Measurements from ENCODE around the gene ABCA13.

Gene ABCA13

DNA sequence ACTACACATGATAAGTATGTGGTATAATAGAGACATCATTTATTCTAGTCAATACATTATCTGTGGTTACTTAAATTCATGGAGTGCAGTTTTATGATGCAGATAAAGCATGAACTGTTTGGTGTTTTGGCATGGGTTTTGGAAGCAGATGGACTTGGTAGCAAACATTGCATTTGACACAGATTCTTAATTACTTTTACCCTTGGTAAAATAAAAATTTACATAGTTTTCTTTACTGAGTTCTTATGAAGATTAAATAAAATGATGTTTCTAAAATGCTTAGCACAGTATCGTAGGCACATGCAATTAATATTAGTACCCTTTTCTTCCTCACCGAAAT is 92.0 kb downstream of the ABCA13 start:
- Histone ChIP-seq H3K36me3 (replicated peaks) (no peaks in the 10 kb centered on the region), H3K27me3 (ENCODE audit: low read depth) (no peaks in the 10 kb centered on the region), H3K9me3 (peaks cover 3% of the 10 kb centered on the region; the same call in 1 of the 2 replicates), H3K4me1 (peaks cover 34% of the 10 kb centered on the region), H3K4me3 (no peak overlapping the region)
- no peak for DNase-seq (ENCODE audit: low spot score in 2 of 2)
- in situ Hi-C loops (cut with MboI; ENCODE audit: low sequenced_read_pairs): loop anchor here (25.0 kb wide), 1 partner anchor 276 kb away; the partner anchor contains the start of gene HUS1

- DNase-seq (ENCODE audit: low spot score in 2 of 2): no peak
- Histone ChIP-seq H3K27me3 (ENCODE audit: low read depth) (no peaks in the 10 kb centered on the region), H3K36me3 (replicated peaks) (no peaks in the 10 kb centered on the region), H3K9me3 (no peaks in the 10 kb centered on the region), H3K4me3 (no peak overlapping the region), H3K4me1 (peaks cover 16% of the 10 kb centered on the region)
- in situ Hi-C loops (cut with MboI; ENCODE audit: low sequenced_read_pairs): loop anchor here (25.0 kb wide), 1 partner anchor 282 kb away; the partner anchor contains the start of gene HUS1
Measured at GRCh38 chr7:48269066-48269465, 97.8 kb downstream of the ABCA13 start.

DNA sequence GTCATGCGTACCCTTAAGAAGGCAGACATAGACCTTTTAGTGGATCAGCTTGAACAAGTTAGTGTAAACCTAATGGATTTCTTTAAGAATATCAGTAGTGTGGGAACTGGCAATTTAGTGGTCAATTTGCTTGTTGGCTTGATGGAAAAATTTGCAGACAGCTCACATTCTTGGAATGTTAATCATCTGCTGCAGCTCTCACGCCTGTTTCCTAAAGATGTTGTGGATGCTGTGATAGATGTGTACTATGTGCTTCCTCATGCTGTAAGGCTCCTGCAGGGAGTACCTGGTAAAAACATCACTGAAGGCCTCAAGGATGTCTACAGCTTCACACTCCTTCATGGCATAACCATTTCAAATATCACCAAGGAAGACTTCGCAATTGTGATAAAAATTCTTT is 103.4 kb downstream of the ABCA13 start:
- Histone ChIP-seq H3K4me1 (peaks cover 7% of the 10 kb centered on the region), H3K27me3 (ENCODE audit: low read depth) (no peaks in the 10 kb centered on the region; the same call in 1 of the 2 replicates), H3K9me3 (no peaks in the 10 kb centered on the region), H3K4me3 (no peak overlapping the region), H3K36me3 (replicated peaks) (no peaks in the 10 kb centered on the region)
- no peak for DNase-seq (ENCODE audit: low spot score in 2 of 2)
- in situ Hi-C loops (cut with MboI; ENCODE audit: low sequenced_read_pairs): loop anchor here (25.0 kb wide), 1 partner anchor 287 kb away; the partner anchor contains the start of gene HUS1

DNA sequence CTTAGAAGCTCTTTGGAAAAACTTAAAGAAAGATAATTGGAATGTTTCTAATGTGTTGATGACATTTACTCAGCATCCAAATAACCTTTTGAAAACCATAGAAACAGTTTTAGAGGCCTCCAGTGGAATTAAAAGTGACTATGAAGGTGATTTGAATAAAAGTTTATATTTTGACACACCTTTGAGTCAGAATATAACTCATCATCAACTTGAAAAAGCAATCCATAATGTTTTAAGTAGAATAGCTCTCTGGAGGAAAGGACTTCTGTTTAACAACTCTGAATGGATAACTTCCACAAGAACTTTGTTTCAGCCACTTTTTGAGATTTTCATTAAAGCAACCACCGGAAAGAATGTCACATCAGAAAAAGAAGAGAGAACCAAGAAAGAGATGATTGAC is 108.2 kb downstream of the ABCA13 start:
- Histone ChIP-seq H3K9me3 (no peaks in the 10 kb centered on the region), H3K4me3 (no peak overlapping the region), H3K4me1 (no peaks in the 10 kb centered on the region), H3K27me3 (ENCODE audit: low read depth) (no peaks in the 10 kb centered on the region; the same call in 1 of the 2 replicates), H3K36me3 (replicated peaks) (no peaks in the 10 kb centered on the region)
- in situ Hi-C loops (cut with MboI; ENCODE audit: low sequenced_read_pairs): no loop called here
- DNase-seq (ENCODE audit: low spot score in 2 of 2): no peak

GRCh38 chr7:48280100-48280499 is 108.8 kb downstream of the ABCA13 start:
- no peak overlapping the region for H3K4me3 ChIP-seq
- no peaks in the 10 kb centered on the region for H3K9me3 ChIP-seq
- H3K4me1 ChIP-seq: no peaks in the 10 kb centered on the region
- H3K36me3 ChIP-seq (replicated peaks): no peaks in the 10 kb centered on the region
- in situ Hi-C loops (cut with MboI; ENCODE audit: low sequenced_read_pairs): no loop called here
- DNase-seq (ENCODE audit: low spot score in 2 of 2): no peak
- H3K27me3 ChIP-seq (ENCODE audit: low read depth): no peaks in the 10 kb centered on the region; the same call in 1 of the 2 replicates

GRCh38 chr7:48285373-48285772 is 114.1 kb downstream of the ABCA13 start:
- no peak for DNase-seq (ENCODE audit: low spot score in 2 of 2)
- H3K4me1 ChIP-seq: no peaks in the 10 kb centered on the region

DNA sequence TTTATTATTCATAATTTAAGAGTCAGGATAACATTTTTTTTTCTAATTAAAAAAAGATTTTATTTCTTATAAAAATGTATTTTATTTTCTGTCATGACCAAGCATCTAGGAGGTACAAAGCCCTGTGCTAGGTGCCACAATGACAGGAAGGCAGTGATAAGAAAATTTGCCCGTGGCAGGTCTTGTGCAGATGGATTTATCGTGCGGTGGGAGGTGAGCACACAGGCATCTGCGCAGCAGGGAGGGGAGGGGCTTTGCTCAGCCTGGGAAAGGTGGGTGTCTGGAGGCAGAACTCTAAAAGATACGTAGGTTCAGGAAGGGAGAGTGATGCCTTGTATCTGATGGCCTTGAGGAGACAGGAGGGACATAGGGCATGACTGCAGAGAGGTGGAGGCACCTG is 115.6 kb downstream of the ABCA13 start:
- H3K27me3 ChIP-seq (ENCODE audit: low read depth): no peaks in the 10 kb centered on the region
- DNase-seq (ENCODE audit: low spot score in 2 of 2): no peak
- H3K4me1 ChIP-seq: no peaks in the 10 kb centered on the region
- no peaks in the 10 kb centered on the region for H3K9me3 ChIP-seq
- in situ Hi-C loops (cut with MboI; ENCODE audit: low sequenced_read_pairs): no loop called here
- no peaks in the 10 kb centered on the region for H3K36me3 ChIP-seq (replicated peaks)
- H3K4me3 ChIP-seq: no peak overlapping the region

More at GRCh38 chr7:48285373-48285772, 114.1 kb downstream of the ABCA13 start:
- Histone ChIP-seq H3K36me3 (replicated peaks) (no peaks in the 10 kb centered on the region), H3K9me3 (no peaks in the 10 kb centered on the region), H3K27me3 (ENCODE audit: low read depth) (no peaks in the 10 kb centered on the region), H3K4me3 (no peak overlapping the region)
- in situ Hi-C loops (cut with MboI; ENCODE audit: low sequenced_read_pairs): no loop called here

DNA sequence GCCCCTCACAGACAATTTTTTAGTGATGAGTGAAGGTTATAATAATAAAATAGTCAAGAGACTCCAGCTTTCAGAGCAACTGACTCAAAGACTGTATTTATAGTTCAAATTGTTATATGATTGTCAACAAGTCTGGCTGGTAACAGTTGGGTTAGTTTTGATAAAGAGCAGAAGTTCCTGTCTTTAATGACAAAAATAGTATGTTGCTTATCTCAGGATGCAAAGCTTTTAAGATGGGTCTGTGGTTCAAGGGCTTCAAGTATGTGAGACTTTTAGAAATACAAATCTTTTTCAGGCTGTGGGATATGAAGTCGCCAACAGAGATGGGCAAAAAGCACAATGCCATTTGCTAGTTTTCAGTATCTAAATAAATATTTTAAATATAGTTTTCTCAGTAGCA is 118.4 kb downstream of the ABCA13 start:
- Histone ChIP-seq H3K27me3 (ENCODE audit: low read depth) (no peaks in the 10 kb centered on the region), H3K4me1 (no peaks in the 10 kb centered on the region), H3K4me3 (no peak overlapping the region), H3K36me3 (replicated peaks) (no peaks in the 10 kb centered on the region), H3K9me3 (no peaks in the 10 kb centered on the region)
- in situ Hi-C loops (cut with MboI; ENCODE audit: low sequenced_read_pairs): no loop called here
- DNase-seq (ENCODE audit: low spot score in 2 of 2): no peak

DNA sequence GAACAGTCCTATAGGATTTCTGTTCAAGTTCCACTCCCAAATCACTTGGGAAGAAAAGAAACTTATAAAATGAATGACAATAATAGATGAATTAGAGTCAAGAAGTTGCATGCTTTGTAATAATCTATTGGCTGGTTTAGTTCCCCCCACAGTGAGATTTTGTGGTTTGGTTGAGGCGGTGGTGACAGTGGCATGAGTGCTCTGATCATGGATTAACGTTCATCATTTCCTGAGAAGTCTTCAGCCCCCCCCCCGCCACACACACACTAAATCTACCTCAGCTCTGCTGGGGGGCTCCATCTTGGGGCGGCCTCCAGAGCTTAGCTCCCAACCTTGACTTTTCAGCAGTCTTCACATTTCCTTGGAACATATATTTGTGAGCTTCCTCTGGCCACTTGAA is 121.7 kb downstream of the ABCA13 start:
- Histone ChIP-seq H3K27me3 (ENCODE audit: low read depth) (no peaks in the 10 kb centered on the region), H3K4me3 (no peak overlapping the region), H3K4me1 (no peaks in the 10 kb centered on the region), H3K9me3 (no peaks in the 10 kb centered on the region), H3K36me3 (replicated peaks) (no peaks in the 10 kb centered on the region)
- in situ Hi-C loops (cut with MboI; ENCODE audit: low sequenced_read_pairs): no loop called here
- DNase-seq (ENCODE audit: low spot score in 2 of 2): no peak

GRCh38 chr7:48295296-48295971 is 124.2 kb downstream of the ABCA13 start:
- DNase-seq (ENCODE audit: low spot score in 2 of 2): no peak
- Histone ChIP-seq H3K4me3 (no peak overlapping the region), H3K27me3 (ENCODE audit: low read depth) (no peaks in the 10 kb centered on the region), H3K36me3 (replicated peaks) (no peaks in the 10 kb centered on the region), H3K9me3 (no peaks in the 10 kb centered on the region), H3K4me1 (peaks cover 3% of the 10 kb centered on the region; the same call in 1 of the 2 replicates)
- in situ Hi-C loops (cut with MboI; ENCODE audit: low sequenced_read_pairs): no loop called here

DNA sequence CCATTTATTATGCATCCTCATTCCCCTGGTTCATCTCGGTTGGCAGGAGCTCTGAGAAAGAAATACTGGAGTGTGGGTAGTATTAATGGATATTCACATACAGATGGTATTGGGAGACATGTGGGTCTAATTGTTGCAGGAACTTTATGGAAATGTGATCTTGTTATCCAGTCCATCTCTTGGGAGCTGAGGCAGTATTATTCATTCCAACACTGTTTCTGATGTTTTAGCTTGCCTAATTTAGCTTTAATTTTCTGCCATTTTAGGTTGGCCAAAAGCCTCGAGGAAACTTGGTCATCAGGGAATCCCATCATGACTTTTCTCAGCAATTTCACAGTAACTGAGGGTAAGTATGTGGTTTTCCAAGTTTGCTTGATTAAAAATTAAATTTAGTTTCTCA is 125.7 kb downstream of the ABCA13 start:
- Histone ChIP-seq H3K4me3 (no peak overlapping the region), H3K9me3 (no peaks in the 10 kb centered on the region), H3K4me1 (peaks cover 3% of the 10 kb centered on the region; the same call in 1 of the 2 replicates), H3K27me3 (ENCODE audit: low read depth) (no peaks in the 10 kb centered on the region), H3K36me3 (replicated peaks) (no peaks in the 10 kb centered on the region)
- in situ Hi-C loops (cut with MboI; ENCODE audit: low sequenced_read_pairs): no loop called here
- no peak for DNase-seq (ENCODE audit: low spot score in 2 of 2)

GRCh38 chr7:48298779-48299178 is 127.5 kb downstream of the ABCA13 start:
- Histone ChIP-seq H3K36me3 (replicated peaks) (no peaks in the 10 kb centered on the region), H3K4me3 (no peak overlapping the region), H3K27me3 (ENCODE audit: low read depth) (no peaks in the 10 kb centered on the region), H3K9me3 (no peaks in the 10 kb centered on the region), H3K4me1 (peaks cover 3% of the 10 kb centered on the region; the same call in 1 of the 2 replicates)
- DNase-seq (ENCODE audit: low spot score in 2 of 2): no peak
- in situ Hi-C loops (cut with MboI; ENCODE audit: low sequenced_read_pairs): no loop called here

GRCh38 chr7:48299580-48300169 is 128.4 kb downstream of the ABCA13 start:
- Histone ChIP-seq H3K4me1 (peaks cover 3% of the 10 kb centered on the region; the same call in 1 of the 2 replicates), H3K9me3 (no peaks in the 10 kb centered on the region), H3K27me3 (ENCODE audit: low read depth) (no peaks in the 10 kb centered on the region), H3K36me3 (replicated peaks) (no peaks in the 10 kb centered on the region), H3K4me3 (no peak overlapping the region)
- in situ Hi-C loops (cut with MboI; ENCODE audit: low sequenced_read_pairs): no loop called here
- peak; percentile 62 to 83 for DNase-seq (ENCODE audit: low spot score in 2 of 2)

GRCh38 chr7:48300301-48300700 is 129.0 kb downstream of the ABCA13 start:
- H3K36me3 ChIP-seq (replicated peaks): no peaks in the 10 kb centered on the region
- in situ Hi-C loops (cut with MboI; ENCODE audit: low sequenced_read_pairs): no loop called here
- peak; percentile 13 to 14 for DNase-seq (ENCODE audit: low spot score in 2 of 2)
- H3K9me3 ChIP-seq: no peaks in the 10 kb centered on the region
- H3K4me1 ChIP-seq: peaks cover 3% of the 10 kb centered on the region; the same call in 1 of the 2 replicates
- no peak overlapping the region for H3K4me3 ChIP-seq
- no peaks in the 10 kb centered on the region for H3K27me3 ChIP-seq (ENCODE audit: low read depth)
